ENCODE measurements around the gene SORL1. TPM values are rescaled to one million over a fixed set of nuclear protein-coding genes. Genes with fewer than 3 reads are reported as not detected.

The SORL1 gene
- total and polyA plus RNA-seq, 2 experiments from 2014 or later = 0.26 to 0.54 TPM

DNA sequence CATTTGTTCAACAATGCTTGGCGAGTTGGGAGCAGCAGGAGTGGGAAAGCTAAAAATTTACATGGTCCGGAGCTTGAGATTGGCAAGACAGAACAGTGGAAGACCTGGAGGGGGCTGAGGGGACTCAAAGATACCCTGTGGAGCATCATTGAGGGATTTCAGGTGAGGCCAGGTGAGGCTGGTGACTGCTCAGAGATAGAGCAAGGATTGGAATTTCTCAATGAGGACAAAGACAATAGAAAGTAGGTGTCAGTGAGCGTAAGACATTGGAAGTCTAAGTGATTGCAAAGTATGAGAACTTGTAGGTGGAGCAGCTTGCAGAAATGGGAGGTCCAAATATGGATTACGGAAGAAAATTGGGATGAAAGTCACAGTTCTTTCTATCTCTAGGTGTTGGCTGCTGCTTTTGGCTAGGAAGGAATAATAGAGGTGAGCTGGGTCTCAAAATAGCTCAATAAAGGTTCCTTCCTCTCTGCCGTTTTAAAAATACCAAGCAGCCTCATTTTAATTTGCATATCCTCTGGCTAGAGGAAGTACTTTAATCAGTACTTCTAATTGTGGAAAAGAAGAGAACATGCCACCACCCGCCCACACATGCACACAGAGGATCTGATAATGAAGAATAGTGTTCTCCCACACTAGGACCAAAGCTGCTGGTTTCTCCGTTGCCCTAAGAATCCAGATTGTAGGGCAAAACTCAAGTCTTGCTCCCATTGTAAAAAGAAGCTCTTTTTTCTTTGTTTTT is 42.4 kb downstream of the SORL1 start:
- no peak overlapping the region for H2AFZ ChIP-seq
- 47 to 52% methylated on average over 7 of the region's 7 CpGs for WGBS, 2 experiments (ENCODE audit: low coverage in 1 of 2, low lambda C conversion rate in 2 of 2, missing lambda C conversion rate in 2 of 2)
- H4K20me1 ChIP-seq (ENCODE audit: insufficient read depth) = no peaks in the 10 kb centered on the region
- TF ChIP-seq EZH2 (IDR thresholded peaks at IDR 0.05; ENCODE audit: insufficient read depth, poor library complexity, severe bottlenecking) (no peak), EZH2phosphoT487 (IDR thresholded peaks at IDR 0.05; ENCODE audit: insufficient read depth, low read depth) (no peak)
- H3K27me3 ChIP-seq (replicated peaks; ENCODE audit: insufficient read depth) = peaks cover 28% of the 10 kb centered on the region
- no peak overlapping the region for H3K4me3 ChIP-seq
- H3K4me1 ChIP-seq (ENCODE audit: insufficient read depth) = no peaks in the 10 kb centered on the region
- no peak overlapping the region for H3K4me2 ChIP-seq (ENCODE audit: unreplicated experiment)
- no peaks in the 10 kb centered on the region for H3K79me2 ChIP-seq (ENCODE audit: insufficient read depth)
- DNase-seq = no peak
- in situ Hi-C loops (cut with MboI) = no loop called here
- no peaks in the 10 kb centered on the region for H3K36me3 ChIP-seq (ENCODE audit: low read depth)
- no peak overlapping the region for H3K27ac ChIP-seq
- no peaks in the 10 kb centered on the region for H3K9me2 ChIP-seq (ENCODE audit: insufficient read depth)
- H3F3A ChIP-seq (ENCODE audit: insufficient read depth) = no peaks in the 10 kb centered on the region
- H3K9me3 ChIP-seq (ENCODE audit: low read depth) = no peaks in the 10 kb centered on the region
- no peak overlapping the region for H3K9ac ChIP-seq

DNA sequence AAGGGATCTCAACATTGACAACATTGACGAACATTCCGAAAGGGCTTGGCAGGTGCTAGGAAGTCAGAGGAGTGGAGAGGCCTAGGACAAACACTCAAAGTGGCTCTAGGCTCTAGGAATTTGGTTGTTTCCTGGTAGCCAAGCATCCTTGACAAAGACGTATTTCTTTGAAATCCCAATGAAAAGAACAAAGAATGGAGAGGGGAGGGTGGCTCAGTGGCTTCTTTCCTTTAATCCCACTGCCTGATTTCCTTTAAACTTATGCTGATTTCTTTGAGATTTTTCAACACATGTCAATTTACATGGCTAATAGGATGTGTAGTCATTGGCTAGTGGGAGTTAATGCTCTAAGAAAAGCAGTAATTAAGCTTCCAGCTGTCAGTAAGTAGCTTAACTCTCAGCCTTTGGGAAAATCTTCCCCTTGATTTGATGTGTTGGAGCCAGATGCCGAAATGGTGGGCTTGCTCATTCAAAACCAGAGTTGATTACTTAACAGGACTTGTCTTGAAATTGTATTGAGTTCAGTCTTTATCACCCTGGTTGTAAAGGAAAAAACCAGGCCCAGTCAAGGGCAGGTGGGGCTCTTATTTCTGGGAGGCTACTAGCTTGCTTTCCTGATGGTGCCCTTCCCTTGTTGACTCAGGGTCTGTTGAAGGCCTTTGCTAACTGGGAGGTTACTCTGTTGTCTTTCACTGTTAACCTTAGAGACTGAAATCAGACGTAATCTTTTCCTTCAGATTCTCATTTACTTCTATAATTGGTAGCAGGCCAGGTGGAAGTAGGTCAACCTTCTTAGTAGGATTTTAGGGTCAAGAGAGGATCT is 45.3 kb downstream of the SORL1 start:
- no peaks in the 10 kb centered on the region for H3K9me2 ChIP-seq (ENCODE audit: insufficient read depth)
- H3K9ac ChIP-seq = no peak overlapping the region
- H3K9me3 ChIP-seq (ENCODE audit: low read depth) = no peaks in the 10 kb centered on the region
- H3K27ac ChIP-seq = no peak overlapping the region
- TF ChIP-seq EZH2 (IDR thresholded peaks at IDR 0.05; ENCODE audit: insufficient read depth, poor library complexity, severe bottlenecking) (no peak), EZH2phosphoT487 (IDR thresholded peaks at IDR 0.05; ENCODE audit: insufficient read depth, low read depth) (no peak)
- H3F3A ChIP-seq (ENCODE audit: insufficient read depth) = no peaks in the 10 kb centered on the region
- no peak overlapping the region for H3K4me2 ChIP-seq (ENCODE audit: unreplicated experiment)
- WGBS, 2 experiments (ENCODE audit: low coverage in 1 of 2, low lambda C conversion rate in 2 of 2, missing lambda C conversion rate in 2 of 2) = 51 to 57% methylated on average over 5 of the region's 5 CpGs
- no peaks in the 10 kb centered on the region for H3K36me3 ChIP-seq (ENCODE audit: low read depth)
- peaks cover 19% of the 10 kb centered on the region for H3K27me3 ChIP-seq (replicated peaks; ENCODE audit: insufficient read depth)
- H2AFZ ChIP-seq = no peak overlapping the region
- DNase-seq = no peak
- in situ Hi-C loops (cut with MboI) = no loop called here
- H3K79me2 ChIP-seq (ENCODE audit: insufficient read depth) = no peaks in the 10 kb centered on the region
- no peak overlapping the region for H3K4me3 ChIP-seq
- H3K4me1 ChIP-seq (ENCODE audit: insufficient read depth) = no peaks in the 10 kb centered on the region
- no peaks in the 10 kb centered on the region for H4K20me1 ChIP-seq (ENCODE audit: insufficient read depth)

DNA sequence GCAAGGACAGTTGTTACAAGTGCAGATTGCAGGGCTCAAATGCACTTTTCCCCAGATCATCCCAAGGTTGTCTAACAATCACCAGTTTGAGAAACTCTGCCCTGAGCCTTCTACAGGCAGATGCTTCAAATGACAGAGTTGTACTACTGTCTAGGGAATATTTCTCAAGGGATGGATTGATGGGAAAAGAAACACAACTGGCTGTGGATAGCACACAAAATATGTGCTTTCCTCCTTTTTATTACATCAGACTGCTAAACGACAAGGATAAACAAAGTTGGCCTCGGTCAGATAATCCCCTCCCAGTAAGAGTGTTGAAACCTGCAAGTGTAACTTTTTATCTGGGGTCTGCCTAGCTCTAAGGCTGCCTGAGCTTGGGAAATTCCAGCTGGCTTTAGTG is 47.3 kb downstream of the SORL1 start:
- Histone ChIP-seq H3K4me3 (no peak overlapping the region), H3K27me3 (replicated peaks; ENCODE audit: insufficient read depth) (peaks cover 4% of the 10 kb centered on the region), H3K9me3 (ENCODE audit: low read depth) (no peaks in the 10 kb centered on the region), H3K9me2 (ENCODE audit: insufficient read depth) (no peaks in the 10 kb centered on the region), H3K9ac (no peak overlapping the region), H4K20me1 (ENCODE audit: insufficient read depth) (no peaks in the 10 kb centered on the region), H3K27ac (no peak overlapping the region), H3K4me2 (ENCODE audit: unreplicated experiment) (no peak overlapping the region), H3K36me3 (ENCODE audit: low read depth) (no peaks in the 10 kb centered on the region), H3K79me2 (ENCODE audit: insufficient read depth) (no peaks in the 10 kb centered on the region), H3F3A (ENCODE audit: insufficient read depth) (no peaks in the 10 kb centered on the region), H3K4me1 (ENCODE audit: insufficient read depth) (no peaks in the 10 kb centered on the region), H2AFZ (no peak overlapping the region)
- WGBS, 2 experiments (ENCODE audit: low coverage in 1 of 2, low lambda C conversion rate in 2 of 2, missing lambda C conversion rate in 2 of 2) = 14 to 18% methylated on average over 2 of the region's 2 CpGs
- no peak for DNase-seq
- in situ Hi-C loops (cut with MboI) = no loop called here
- no peak for TF ChIP-seq EZH2 (IDR thresholded peaks at IDR 0.05; ENCODE audit: insufficient read depth, poor library complexity, severe bottlenecking)
- TF ChIP-seq EZH2phosphoT487 (IDR thresholded peaks at IDR 0.05; ENCODE audit: insufficient read depth, low read depth) = no peak

DNA sequence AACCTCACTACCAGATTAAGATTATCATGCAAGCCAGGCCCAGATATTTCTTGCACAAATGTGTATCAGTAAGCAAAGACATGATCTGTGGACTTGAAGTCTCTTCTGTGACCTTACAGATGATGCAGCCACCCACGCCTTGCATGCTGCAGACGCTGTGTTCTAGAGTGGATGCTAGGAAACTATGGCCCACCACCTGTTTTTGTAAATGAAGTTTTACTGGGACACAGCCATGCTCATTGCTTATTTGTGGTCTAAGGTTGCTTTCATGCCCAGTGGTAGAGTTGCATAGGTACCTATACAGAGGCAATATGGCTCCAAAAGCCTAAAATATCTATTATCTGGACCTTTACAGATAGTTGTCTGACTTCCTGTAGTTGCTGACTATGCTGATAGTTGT is 48.2 kb downstream of the SORL1 start:
- Histone ChIP-seq H3K9me2 (ENCODE audit: insufficient read depth) (no peaks in the 10 kb centered on the region), H4K20me1 (ENCODE audit: insufficient read depth) (no peaks in the 10 kb centered on the region), H3K9me3 (ENCODE audit: low read depth) (no peaks in the 10 kb centered on the region), H3K4me1 (ENCODE audit: insufficient read depth) (no peaks in the 10 kb centered on the region), H3K36me3 (ENCODE audit: low read depth) (no peaks in the 10 kb centered on the region), H3F3A (ENCODE audit: insufficient read depth) (no peaks in the 10 kb centered on the region), H3K9ac (no peak overlapping the region), H3K27me3 (replicated peaks; ENCODE audit: insufficient read depth) (peaks cover 3% of the 10 kb centered on the region; the same call in 1 of the 2 replicates), H3K27ac (no peak overlapping the region), H2AFZ (no peak overlapping the region), H3K4me2 (ENCODE audit: unreplicated experiment) (no peak overlapping the region), H3K79me2 (ENCODE audit: insufficient read depth) (no peaks in the 10 kb centered on the region), H3K4me3 (no peak overlapping the region)
- DNase-seq = no peak
- in situ Hi-C loops (cut with MboI) = no loop called here
- WGBS, 2 experiments (ENCODE audit: low coverage in 1 of 2, low lambda C conversion rate in 2 of 2, missing lambda C conversion rate in 2 of 2) = 55 to 61% methylated on average over 2 of the region's 2 CpGs
- TF ChIP-seq EZH2phosphoT487 (IDR thresholded peaks at IDR 0.05; ENCODE audit: insufficient read depth, low read depth) = no peak
- no peak for TF ChIP-seq EZH2 (IDR thresholded peaks at IDR 0.05; ENCODE audit: insufficient read depth, poor library complexity, severe bottlenecking)

Measured in GM23248 (cell line).